K562 (cell line): Measurements from ENCODE around the gene ELP5. TPM values are rescaled to one million over a fixed set of nuclear protein-coding genes. Genes with fewer than 3 reads are reported as not detected.

Source experiments
- ELF4 ChIP-seq: fragments of 450-650 bp; formaldehyde crosslinking; IDR thresholded peaks from 2 replicates; pipeline ENCODE4 v1.4.0; 2022; ENCODE audit warnings: missing genetic modification characterization
- JUN ChIP-seq, 2 experiments: sonication (generic) in 1 of 2; formaldehyde crosslinking in 1 of 2; IDR thresholded peaks; 2 replicates each; pipeline versions ENCODE4 v1.6.1 to v1.8.0; 2012 to 2022; ENCODE audit warnings: borderline replicate concordance in 2 of 2, mild to moderate bottlenecking in 2 of 2, improper control_type of control experiment in 1 of 2, low read depth in 1 of 2, low read length in 1 of 2, missing genetic modification reagents in 1 of 2
- NR2C2 ChIP-seq, 2 experiments: fragments of 200-800 bp in 1 of 2; sonication (Bioruptor generic) in 1 of 2; sonication (generic) in 1 of 2; formaldehyde crosslinking in 1 of 2; IDR thresholded peaks; 2 replicates each; pipeline versions ENCODE4 v1.6.1 to v1.8.0; 2016 to 2022; ENCODE audit warnings: mild to moderate bottlenecking in 1 of 2, missing compliant biosample characterization in 1 of 2, missing genetic modification characterization in 1 of 2, missing genetic modification reagents in 1 of 2
- PHF8 ChIP-seq: fragments of 200-600 bp; sonication (generic); IDR thresholded peaks from 2 replicates; pipeline ENCODE4 v1.6.1; 2012; ENCODE audit warnings: mixed run types, mild to moderate bottlenecking, inconsistent platforms, low read length, moderate library complexity, borderline replicate concordance
- POLR2AphosphoS5 ChIP-seq: IDR thresholded peaks from 2 replicates; pipeline ENCODE4 v1.6.1; 2011; ENCODE audit warnings: mild to moderate bottlenecking, low read depth, low read length, moderate library complexity; ENCODE audit not compliant: control insufficient read depth, insufficient read depth
- POLR2G ChIP-seq: fragments of 200-400 bp; formaldehyde crosslinking; IDR thresholded peaks from 2 replicates; pipeline ENCODE4 v1.6.1; 2017; ENCODE audit warnings: low read depth, mild to moderate bottlenecking, antibody characterized with exemption, low read length, moderate library complexity
- TBP ChIP-seq: optimal IDR thresholded peaks from 2 replicates; pipeline ENCODE3; 2011; ENCODE audit warnings: low read depth, low read length, improper control_type of control experiment
- ZBTB7A ChIP-seq: IDR thresholded peaks from 2 replicates; pipeline ENCODE4 v1.6.1; 2011; ENCODE audit warnings: low read depth, mild to moderate bottlenecking, low read length, moderate library complexity, borderline replicate concordance; ENCODE audit not compliant: control insufficient read depth
- ZC3H4 ChIP-seq: sonication (generic); formaldehyde crosslinking; IDR thresholded peaks from 2 replicates; pipeline ENCODE4 v1.9.0; 2021; ENCODE audit warnings: missing genetic modification reagents, borderline replicate concordance
- ZNF146 ChIP-seq: IDR thresholded peaks from one replicate; pipeline ENCODE4 v1.6.1; 2018; ENCODE audit warnings: missing compliant biosample characterization; ENCODE audit not compliant: unreplicated experiment
- ZNF239 ChIP-seq: fragments of 250-450 bp; sonication (Bioruptor Pico); IDR thresholded peaks from 2 replicates; pipeline ENCODE4 v1.4.0; 2020; ENCODE audit warnings: mild to moderate bottlenecking
- ZNF316 ChIP-seq: fragments of 450-650 bp; IDR thresholded peaks from 2 replicates; pipeline ENCODE4 v1.6.1; 2016
- polyA plus RNA-seq, 8 experiments: library from polyadenylated mRNA; depleted of rRNA in 4 of 8; stranded (reverse) in 5 of 8; unstranded in 3 of 8; fragments of >200 nt; fragmentation: Nextera tagmentation in 2 of 8; fragmentation: Illumina TruSeq in 1 of 8; extraction: Ambion mirVana in 2 of 8; extraction: Trizol in 1 of 8; gene quantifications; 2 replicates each; pipeline versions ENCODE4 v1.2.1 to v1.2.3, GENCODE V29; 2011 to 2014; ENCODE audit warnings: inconsistent platforms in 1 of 8, missing spikeins in 1 of 8
- total RNA-seq, 7 experiments: library from RNA; depleted of rRNA in 6 of 7; stranded (reverse); fragments of >200 nt in 6 of 7; fragmentation: Illumina TruSeq in 2 of 7; extraction: Trizol in 2 of 7; gene quantifications; 2 replicates each; pipeline versions ENCODE4 v1.2.1 to v1.2.3, GENCODE V29; 2011 to 2021; ENCODE audit warnings: low replicate concordance in 1 of 7
- TF ChIP-seq, protein P1 (sequence below): fragments of 450-650 bp; IDR thresholded peaks from 2 replicates; pipeline ENCODE4 v1.6.1; 2016; ENCODE audit warnings: antibody characterized with exemption
- TF ChIP-seq, protein P2 (sequence below), 2 experiments: fragments of 450-650 bp in 1 of 2; sonication (generic) in 1 of 2; formaldehyde crosslinking in 1 of 2; IDR thresholded peaks in 1 of 2; conservative IDR thresholded peaks in 1 of 2; 2 replicates each; pipeline versions ENCODE4 v1.6.1 to v1.8.1; 2016 to 2023; ENCODE audit warnings: mild to moderate bottlenecking in 2 of 2, moderate library complexity in 2 of 2, inconsistent platforms in 1 of 2, missing genetic modification reagents in 1 of 2
- TF ChIP-seq, protein P3 (sequence below): fragments of 250-450 bp; sonication (Bioruptor Pico); IDR thresholded peaks from 2 replicates; pipeline ENCODE4 v1.4.0; 2020; ENCODE audit warnings: mild to moderate bottlenecking
- TF ChIP-seq, protein P4 (sequence below): fragments of 250-450 bp; sonication (Bioruptor Pico); IDR thresholded peaks from 2 replicates; pipeline ENCODE4 v1.5.0; 2020; ENCODE audit warnings: mild to moderate bottlenecking, borderline replicate concordance

Gene ELP5
- total and polyA plus RNA-seq, 9 of the 15 experiments (the other 6 are each of a cell fraction or from before 2014, with no cell fraction given), result 25.7 to 77.9 (median 52.9) TPM

DNA sequence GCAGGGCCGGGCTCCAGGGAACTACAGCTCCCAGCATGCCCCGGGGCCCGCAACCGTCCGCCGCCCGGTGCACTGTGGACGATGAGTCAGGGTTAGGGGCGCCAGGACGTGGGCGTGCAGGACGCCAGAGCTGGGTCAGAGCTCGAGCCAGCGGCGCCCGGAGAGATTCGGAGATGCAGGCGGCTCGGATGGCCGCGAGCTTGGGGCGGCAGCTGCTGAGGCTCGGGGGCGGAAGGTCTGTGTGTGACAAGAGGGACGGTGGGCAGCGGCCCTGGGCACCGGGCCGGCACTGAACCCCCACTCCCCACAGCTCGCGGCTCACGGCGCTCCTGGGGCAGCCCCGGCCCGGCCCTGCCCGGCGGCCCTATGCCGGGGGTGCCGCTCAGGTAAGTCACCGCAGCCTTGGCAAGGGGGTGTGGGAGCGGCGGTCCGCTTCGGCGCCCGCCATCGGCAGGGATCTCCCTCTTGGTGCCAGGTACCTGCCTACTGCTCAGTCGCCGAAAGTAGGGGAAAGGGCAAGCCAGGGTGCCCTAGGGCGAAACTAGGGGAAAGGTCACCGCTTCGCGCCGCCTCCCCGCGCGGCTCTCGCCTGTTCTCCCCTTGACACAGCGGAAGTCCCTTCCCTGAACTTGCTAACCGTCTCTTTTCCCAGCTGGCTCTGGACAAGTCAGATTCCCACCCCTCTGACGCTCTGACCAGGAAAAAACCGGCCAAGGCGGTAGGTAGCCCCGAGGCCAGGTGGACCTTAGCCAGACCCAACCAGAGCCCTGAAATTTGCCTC lies 32.0 kb upstream of the ELP5 start, which contains the start of the genes ACADVL and DLG4 (continued):
- TF ChIP-seq, protein P1, sequence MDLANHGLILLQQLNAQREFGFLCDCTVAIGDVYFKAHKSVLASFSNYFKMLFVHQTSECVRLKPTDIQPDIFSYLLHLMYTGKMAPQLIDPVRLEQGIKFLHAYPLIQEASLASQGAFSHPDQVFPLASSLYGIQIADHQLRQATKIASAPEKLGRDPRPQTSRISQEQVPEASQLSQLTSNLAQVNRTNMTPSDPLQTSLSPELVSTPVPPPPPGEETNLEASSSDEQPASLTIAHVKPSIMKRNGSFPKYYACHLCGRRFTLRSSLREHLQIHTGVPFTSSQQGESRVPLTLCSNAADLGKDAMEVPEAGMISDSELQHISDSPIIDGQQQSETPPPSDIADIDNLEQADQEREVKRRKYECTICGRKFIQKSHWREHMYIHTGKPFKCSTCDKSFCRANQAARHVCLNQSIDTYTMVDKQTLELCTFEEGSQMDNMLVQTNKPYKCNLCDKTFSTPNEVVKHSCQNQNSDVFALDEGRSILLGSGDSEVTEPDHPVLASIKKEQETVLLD, result no peak
- peak; percentile 35; the same call in 1 of the 2 replicates for TF ChIP-seq ZC3H4 (CRISPR knock-in tag)
- TF ChIP-seq ZNF239, result no peak
- TF ChIP-seq, protein P2, sequence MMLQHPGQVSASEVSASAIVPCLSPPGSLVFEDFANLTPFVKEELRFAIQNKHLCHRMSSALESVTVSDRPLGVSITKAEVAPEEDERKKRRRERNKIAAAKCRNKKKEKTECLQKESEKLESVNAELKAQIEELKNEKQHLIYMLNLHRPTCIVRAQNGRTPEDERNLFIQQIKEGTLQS (IDR thresholded peaks at IDR 0.05), result peak; percentile 51
- TF ChIP-seq, protein P2 (CRISPR knock-in tag; conservative IDR thresholded peaks at IDR 0.05), result no peak
- TF ChIP-seq, protein P3, sequence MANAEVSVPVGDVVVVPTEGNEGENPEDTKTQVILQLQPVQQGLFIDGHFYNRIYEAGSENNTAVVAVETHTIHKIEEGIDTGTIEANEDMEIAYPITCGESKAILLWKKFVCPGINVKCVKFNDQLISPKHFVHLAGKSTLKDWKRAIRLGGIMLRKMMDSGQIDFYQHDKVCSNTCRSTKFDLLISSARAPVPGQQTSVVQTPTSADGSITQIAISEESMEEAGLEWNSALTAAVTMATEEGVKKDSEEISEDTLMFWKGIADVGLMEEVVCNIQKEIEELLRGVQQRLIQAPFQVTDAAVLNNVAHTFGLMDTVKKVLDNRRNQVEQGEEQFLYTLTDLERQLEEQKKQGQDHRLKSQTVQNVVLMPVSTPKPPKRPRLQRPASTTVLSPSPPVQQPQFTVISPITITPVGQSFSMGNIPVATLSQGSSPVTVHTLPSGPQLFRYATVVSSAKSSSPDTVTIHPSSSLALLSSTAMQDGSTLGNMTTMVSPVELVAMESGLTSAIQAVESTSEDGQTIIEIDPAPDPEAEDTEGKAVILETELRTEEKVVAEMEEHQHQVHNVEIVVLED (CRISPR knock-in tag), result peak; percentile 69
- TF ChIP-seq JUN (IDR thresholded peaks at IDR 0.05; ENCODE audit: borderline replicate concordance, low read depth, low read length), result peak; percentile 79
- TF ChIP-seq JUN (CRISPR knock-in tag; IDR thresholded peaks at IDR 0.05; ENCODE audit: borderline replicate concordance), result no peak
- peak; percentile 67; the same call in 1 of the 2 replicates for TF ChIP-seq PHF8
- TF ChIP-seq NR2C2 (CRISPR knock-in tag; IDR thresholded peaks at IDR 0.05), result peak; percentile 9; the same call in 1 of the 2 replicates
- TF ChIP-seq NR2C2 (tag; IDR thresholded peaks at IDR 0.05), result peak; percentile 84
- TF ChIP-seq ZNF146 (CRISPR knock-in tag), result no peak
- TF ChIP-seq ZBTB7A, result peak; percentile 81; the same call in 1 of the 2 replicates
- TF ChIP-seq, protein P4, sequence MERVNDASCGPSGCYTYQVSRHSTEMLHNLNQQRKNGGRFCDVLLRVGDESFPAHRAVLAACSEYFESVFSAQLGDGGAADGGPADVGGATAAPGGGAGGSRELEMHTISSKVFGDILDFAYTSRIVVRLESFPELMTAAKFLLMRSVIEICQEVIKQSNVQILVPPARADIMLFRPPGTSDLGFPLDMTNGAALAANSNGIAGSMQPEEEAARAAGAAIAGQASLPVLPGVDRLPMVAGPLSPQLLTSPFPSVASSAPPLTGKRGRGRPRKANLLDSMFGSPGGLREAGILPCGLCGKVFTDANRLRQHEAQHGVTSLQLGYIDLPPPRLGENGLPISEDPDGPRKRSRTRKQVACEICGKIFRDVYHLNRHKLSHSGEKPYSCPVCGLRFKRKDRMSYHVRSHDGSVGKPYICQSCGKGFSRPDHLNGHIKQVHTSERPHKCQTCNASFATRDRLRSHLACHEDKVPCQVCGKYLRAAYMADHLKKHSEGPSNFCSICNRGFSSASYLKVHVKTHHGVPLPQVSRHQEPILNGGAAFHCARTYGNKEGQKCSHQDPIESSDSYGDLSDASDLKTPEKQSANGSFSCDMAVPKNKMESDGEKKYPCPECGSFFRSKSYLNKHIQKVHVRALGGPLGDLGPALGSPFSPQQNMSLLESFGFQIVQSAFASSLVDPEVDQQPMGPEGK, result 0 out of 2 replicates have a peak, but pooled peaks have one; percentile 15
- peak; percentile 36; the same call in 1 of the 2 replicates for TF ChIP-seq ZNF316
- peak; percentile 91 for TF ChIP-seq POLR2G
- peak; percentile 48 for TF ChIP-seq TBP
- TF ChIP-seq POLR2AphosphoS5, result peak; percentile 58; the same call in 1 of the 2 replicates
- TF ChIP-seq ELF4 (CRISPR knock-in tag), result peak; percentile 37; the same call in 1 of the 2 replicates
